Measurements from ENCODE around the gene KMT2B.

The KMT2B gene

GRCh38 chr19:35717665-35718344, at the start of gene KMT2B (continued):
- TF ChIP-seq ZNF510 (tag by site-specific recombination; IDR thresholded peaks at IDR 0.05; ENCODE audit: insufficient replicate concordance) (no peak), ZSCAN30 (tag by site-specific recombination; IDR thresholded peaks at IDR 0.05) (peak; percentile 6), ZBTB7A (tag by site-specific recombination; IDR thresholded peaks at IDR 0.05; ENCODE audit: low read depth) (peak; percentile 2; the same call in 1 of the 2 replicates), ZNF677 (tag by site-specific recombination; IDR thresholded peaks at IDR 0.05) (0 out of 2 replicates have a peak, but pooled peaks have one; percentile 13)

GRCh38 chr19:35669566-35669965, 48.2 kb upstream of the KMT2B start:
- H3K4me3 ChIP-seq (ENCODE audit: low read depth, low read length): no peak overlapping the region
- no peaks in the 10 kb centered on the region; a peak in 1 of 3 replicates for H3K36me3 ChIP-seq (ENCODE audit: control insufficient read depth in 2 of 2, insufficient read depth in 1 of 2, low read length in 2 of 2)
- TF ChIP-seq ZNF580 (tag by site-specific recombination; IDR thresholded peaks at IDR 0.05): 0 out of 2 replicates have a peak, but pooled peaks have one; percentile 11
- TF ChIP-seq ZNF621 (tag by site-specific recombination; IDR thresholded peaks at IDR 0.05): no peak
- no peak overlapping the region for H3K27ac ChIP-seq (ENCODE audit: extremely low read depth, low read depth, low read length)
- H3K9me3 ChIP-seq (ENCODE audit: control insufficient read depth, insufficient read depth, low read depth, low read length): no peaks in the 10 kb centered on the region
- CTCF ChIA-PET: interaction anchor here (0.6 to 1.6 kb wide), 4 partner anchors 9 to 33 kb away, joined by 3 to 6 read pairs (median 4); no protein-coding TSS in a partner anchor
- peaks cover 6% of the 10 kb centered on the region for H3K4me1 ChIP-seq (ENCODE audit: control insufficient read depth, insufficient read depth, low read length)
- POLR2A ChIA-PET: interaction anchor here (0.6 to 2.5 kb wide), 3 partner anchors 9 to 143 kb away, joined by 4 to 11 read pairs (median 5); partner anchors contain the start of gene COX6B1

GRCh38 chr19:35669974-35670373, 47.8 kb upstream of the KMT2B start:
- Histone ChIP-seq H3K36me3 (ENCODE audit: control insufficient read depth in 2 of 2, insufficient read depth in 1 of 2, low read length in 2 of 2) (no peaks in the 10 kb centered on the region; a peak in 1 of 3 replicates), H3K4me3 (ENCODE audit: low read depth, low read length) (no peak overlapping the region), H3K27ac (ENCODE audit: extremely low read depth, low read depth, low read length) (no peak overlapping the region), H3K4me1 (ENCODE audit: control insufficient read depth, insufficient read depth, low read length) (peaks cover 6% of the 10 kb centered on the region), H3K9me3 (ENCODE audit: control insufficient read depth, insufficient read depth, low read depth, low read length) (no peaks in the 10 kb centered on the region)
- POLR2A ChIA-PET: interaction anchor here (0.6 to 2.5 kb wide), 3 partner anchors 10 to 143 kb away, joined by 4 to 11 read pairs (median 5); partner anchors contain the start of gene COX6B1
- CTCF ChIA-PET: interaction anchor here (0.6 to 1.6 kb wide), 3 partner anchors 12 to 33 kb away, joined by 3 to 6 read pairs (median 5); no protein-coding TSS in a partner anchor
- no peak for TF ChIP-seq ZNF311 (tag by site-specific recombination; IDR thresholded peaks at IDR 0.05; ENCODE audit: borderline replicate concordance)
- TF ChIP-seq ZNF600 (tag by site-specific recombination; IDR thresholded peaks at IDR 0.05): peak; percentile 63; the same call in 1 of the 2 replicates
- peak; percentile 26; the same call in 1 of the 2 replicates for TF ChIP-seq ZNF341 (tag by site-specific recombination; IDR thresholded peaks at IDR 0.05; ENCODE audit: low read depth)
- 0 out of 2 replicates have a peak, but pooled peaks have one; percentile 34 for TF ChIP-seq ZNF623 (tag by site-specific recombination; IDR thresholded peaks at IDR 0.05)
- no peak for TF ChIP-seq BCL11A (tag by site-specific recombination; IDR thresholded peaks at IDR 0.05; ENCODE audit: low read depth)
- TF ChIP-seq ZNF558 (tag by site-specific recombination; IDR thresholded peaks at IDR 0.05): no peak

- no peak overlapping the region for H3K4me3 ChIP-seq (ENCODE audit: low read depth, low read length)
- peaks cover 6% of the 10 kb centered on the region for H3K4me1 ChIP-seq (ENCODE audit: control insufficient read depth, insufficient read depth, low read length)
- TF ChIP-seq ZBTB10 (tag by site-specific recombination; IDR thresholded peaks at IDR 0.05) (no peak), KLF16 (tag by site-specific recombination; IDR thresholded peaks at IDR 0.05) (no peak), ZNF121 (tag by site-specific recombination; IDR thresholded peaks at IDR 0.05) (peak; percentile 79), KLF7 (tag by site-specific recombination; IDR thresholded peaks at IDR 0.05; ENCODE audit: borderline replicate concordance) (no peak)
- CTCF ChIA-PET: no interaction called here
- H3K27ac ChIP-seq (ENCODE audit: extremely low read depth, low read depth, low read length): no peak overlapping the region
- POLR2A ChIA-PET: interaction anchor here (0.6 to 2.5 kb wide), 2 partner anchors 23 to 122 kb away, joined by 3 to 11 read pairs; partner anchors contain the start of gene COX6B1
- no peaks in the 10 kb centered on the region; a peak in 1 of 3 replicates for H3K36me3 ChIP-seq (ENCODE audit: control insufficient read depth in 2 of 2, insufficient read depth in 1 of 2, low read length in 2 of 2)
- no peaks in the 10 kb centered on the region for H3K9me3 ChIP-seq (ENCODE audit: control insufficient read depth, insufficient read depth, low read depth, low read length)
These were observed 47.1 kb upstream of the KMT2B start for GRCh38 chr19:35670686-35671085.
